ENCODE measurements around the gene SREBF1. TPM values are rescaled to one million over a fixed set of nuclear protein-coding genes. Genes with fewer than 3 reads are reported as not detected.

Gene SREBF1
- total and polyA plus RNA-seq, 2 of the 4 experiments (the other 2 are of a cell fraction), result 3.4 to 20.4 TPM

DNA sequence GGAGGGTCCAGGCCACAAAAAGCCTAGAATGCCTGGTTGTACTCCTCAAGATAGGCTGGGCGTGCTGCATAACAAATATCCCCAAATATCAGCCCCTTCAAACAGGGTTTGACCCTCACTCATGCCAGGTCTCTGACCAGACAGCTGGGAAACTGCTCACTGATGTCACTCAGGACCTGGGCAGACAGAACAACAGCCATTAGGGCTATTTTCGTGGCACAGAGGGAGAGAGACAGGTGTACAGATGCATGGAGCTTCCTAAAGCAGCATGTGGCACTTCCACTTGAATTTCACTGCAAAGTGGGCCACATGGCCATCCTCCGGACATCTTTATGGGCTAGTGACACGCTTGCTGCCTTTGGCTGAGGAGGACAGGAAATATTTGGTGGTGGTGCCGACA, 73.1 kb downstream of the SREBF1 start:
- Histone ChIP-seq H2BK5ac (ENCODE audit: low read depth, low read length, poor library complexity, severe bottlenecking) (no peak overlapping the region), H2BK120ac (ENCODE audit: low read depth, low read length) (no peak overlapping the region), H3K56ac (ENCODE audit: extremely low read depth, insufficient read depth, low read length) (no peak overlapping the region), H4K5ac (ENCODE audit: low read depth, low read length) (no peak overlapping the region), H3K18ac (ENCODE audit: low read depth, low read length) (no peak overlapping the region), H3K4me1 (ENCODE audit: control insufficient read depth, insufficient read depth, low read length) (peaks cover 33% of the 10 kb centered on the region), H4K20me1 (ENCODE audit: insufficient read depth, low read length) (peaks cover 97% of the 10 kb centered on the region), H2AK9ac (replicated peaks; ENCODE audit: low read depth, low read length, poor library complexity) (no peak overlapping the region), H4K91ac (ENCODE audit: insufficient read depth, low read depth, low read length) (no peak overlapping the region), H3K79me1 (ENCODE audit: low read depth in 1 of 2, low read length in 2 of 2) (peaks cover 47 to 95% of the 10 kb centered on the region in 2 experiments), H3K9me3 (ENCODE audit: control insufficient read depth, insufficient read depth, low read length) (no peaks in the 10 kb centered on the region), H3K4ac (ENCODE audit: low read depth, low read length) (no peak overlapping the region), H2AFZ (replicated peaks; ENCODE audit: low read length, poor library complexity) (no peak overlapping the region), H3K27ac (ENCODE audit: insufficient read depth, low read length) (no peak overlapping the region), H3K9ac (ENCODE audit: low read depth, low read length) (no peak overlapping the region), H3K27me3 (ENCODE audit: control insufficient read depth, insufficient read depth, low read length) (no peaks in the 10 kb centered on the region), H4K8ac (ENCODE audit: low read depth in 2 of 2, low read length in 2 of 2) (no peak overlapping the region), H3K36me3 (ENCODE audit: control insufficient read depth, insufficient read depth, low read length) (peaks cover 11% of the 10 kb centered on the region), H3K4me3 (ENCODE audit: insufficient read depth, low read depth, low read length) (no peak overlapping the region), H3K14ac (replicated peaks; ENCODE audit: low read depth, low read length) (no peak overlapping the region), H3K9me1 (ENCODE audit: insufficient read depth, low read length) (peaks cover 46% of the 10 kb centered on the region), H3K23ac (ENCODE audit: low read depth, low read length) (no peak overlapping the region; the same call in 1 of the 2 replicates), H2BK20ac (ENCODE audit: low read depth, low read length) (no peak overlapping the region), H3K4me2 (ENCODE audit: low read depth, low read length) (no peak overlapping the region), H2BK15ac (ENCODE audit: low read depth, low read length) (no peak overlapping the region), H2AK5ac (ENCODE audit: low read depth, low read length) (no peak overlapping the region)
- BruUV-seq (replicated peaks), result no TSS peak
- ChIA-PET POLR2A (ENCODE audit: unreplicated experiment) (no interaction called here), CTCF (no interaction called here)
- dilution Hi-C loops (cut with HindIII; ENCODE audit: low sequenced_read_pairs, unreplicated experiment), result no loop called here
- WGBS, 2 experiments (ENCODE audit: extremely low coverage in 2 of 2, insufficient read length in 1 of 2), result 100% methylated on average over 2 of the region's 5 CpGs; no CpG with 5 or more reads in 1 of the 2 experiments
- DNase-seq (no peak), ATAC-seq (ENCODE audit: low read depth) (no peak)
- in situ Hi-C loops (cut with MboI; ENCODE audit: low sequenced_read_pairs), result no loop called here
- TF ChIP-seq MXI1 (IDR thresholded peaks at IDR 0.05; ENCODE audit: borderline replicate concordance, low read depth, low read length), result no peak
- TF ChIP-seq, protein P1, sequence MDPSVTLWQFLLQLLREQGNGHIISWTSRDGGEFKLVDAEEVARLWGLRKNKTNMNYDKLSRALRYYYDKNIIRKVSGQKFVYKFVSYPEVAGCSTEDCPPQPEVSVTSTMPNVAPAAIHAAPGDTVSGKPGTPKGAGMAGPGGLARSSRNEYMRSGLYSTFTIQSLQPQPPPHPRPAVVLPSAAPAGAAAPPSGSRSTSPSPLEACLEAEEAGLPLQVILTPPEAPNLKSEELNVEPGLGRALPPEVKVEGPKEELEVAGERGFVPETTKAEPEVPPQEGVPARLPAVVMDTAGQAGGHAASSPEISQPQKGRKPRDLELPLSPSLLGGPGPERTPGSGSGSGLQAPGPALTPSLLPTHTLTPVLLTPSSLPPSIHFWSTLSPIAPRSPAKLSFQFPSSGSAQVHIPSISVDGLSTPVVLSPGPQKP (IDR thresholded peaks at IDR 0.05; ENCODE audit: borderline replicate concordance, low read depth, low read length), result no peak
- TF ChIP-seq, protein P2, sequence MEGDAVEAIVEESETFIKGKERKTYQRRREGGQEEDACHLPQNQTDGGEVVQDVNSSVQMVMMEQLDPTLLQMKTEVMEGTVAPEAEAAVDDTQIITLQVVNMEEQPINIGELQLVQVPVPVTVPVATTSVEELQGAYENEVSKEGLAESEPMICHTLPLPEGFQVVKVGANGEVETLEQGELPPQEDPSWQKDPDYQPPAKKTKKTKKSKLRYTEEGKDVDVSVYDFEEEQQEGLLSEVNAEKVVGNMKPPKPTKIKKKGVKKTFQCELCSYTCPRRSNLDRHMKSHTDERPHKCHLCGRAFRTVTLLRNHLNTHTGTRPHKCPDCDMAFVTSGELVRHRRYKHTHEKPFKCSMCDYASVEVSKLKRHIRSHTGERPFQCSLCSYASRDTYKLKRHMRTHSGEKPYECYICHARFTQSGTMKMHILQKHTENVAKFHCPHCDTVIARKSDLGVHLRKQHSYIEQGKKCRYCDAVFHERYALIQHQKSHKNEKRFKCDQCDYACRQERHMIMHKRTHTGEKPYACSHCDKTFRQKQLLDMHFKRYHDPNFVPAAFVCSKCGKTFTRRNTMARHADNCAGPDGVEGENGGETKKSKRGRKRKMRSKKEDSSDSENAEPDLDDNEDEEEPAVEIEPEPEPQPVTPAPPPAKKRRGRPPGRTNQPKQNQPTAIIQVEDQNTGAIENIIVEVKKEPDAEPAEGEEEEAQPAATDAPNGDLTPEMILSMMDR (conservative IDR thresholded peaks at IDR 0.05; ENCODE audit: low read depth, low read length), result no peak
- no peak for TF ChIP-seq RFX5 (IDR thresholded peaks at IDR 0.05; ENCODE audit: low read depth, low read length)
- intact Hi-C loops (cut with micrococcal nuclease), result no loop called here

Measured in IMR-90 (cell line).